Body of pancreas (tissue), 4 donors: ENCODE results near the gene CEMIP2. TPM values are rescaled to one million over a fixed set of nuclear protein-coding genes. Genes with fewer than 3 reads are reported as not detected.
"Not testable (repeated sequence)": the region's sequence is repeated elsewhere in the genome, so short reads cannot be mapped to it uniquely, and the experiment has no call there.

Experiments
- ATAC-seq: fragments of 150-250 bp; one replicate; pipeline ENCODE4 v1.9.1; 2016
- DNase-seq, 4 donors: peaks; one replicate each; pipeline ENCODE4 v3.0.0-alpha.2; 2019
- H3K27ac ChIP-seq, 4 donors: fragments of 200-600 bp; sonication (generic); 1 replicate in 3 of 4; 2 replicates in 1 of 4; pipeline versions ENCODE4 v1.5.1 to v1.6.1; 2016 to 2019; ENCODE audit warnings: mild to moderate bottlenecking in 1 of 4, mixed read lengths in 1 of 4, moderate library complexity in 1 of 4
- H3K27me3 ChIP-seq, 2 donors: fragments of 200-600 bp; sonication (generic); one replicate each; pipeline ENCODE4 v1.6.0; 2016; ENCODE audit warnings: mild to moderate bottlenecking in 1 of 2
- H3K36me3 ChIP-seq, 2 donors: fragments of 200-600 bp; sonication (generic); replicated peaks in 1 of 2; 2 replicates each; pipeline ENCODE4 v1.5.1; 2016; ENCODE audit warnings: low read depth in 2 of 2; ENCODE audit not compliant: insufficient read depth in 1 of 2
- H3K4me1 ChIP-seq: fragments of 200-600 bp; sonication (generic); one replicate; pipeline ENCODE4 v1.6.0; 2016
- H3K4me3 ChIP-seq, 2 donors: fragments of 200-600 bp; sonication (generic); 1 replicate in 1 of 2; 2 replicates in 1 of 2; pipeline ENCODE4 v1.5.1; 2016 to 2019
- H3K9me3 ChIP-seq, 3 donors: fragments of 200-600 bp; sonication (generic); 1 replicate in 2 of 3; 2 replicates in 1 of 3; pipeline ENCODE4 v1.5.1; 2016
- POLR2A ChIP-seq, 3 donors: fragments of 450-650 bp; IDR thresholded peaks; one replicate each; pipeline ENCODE4 v1.6.1; 2016; ENCODE audit warnings: antibody characterized with exemption in 3 of 3, mild to moderate bottlenecking in 2 of 3
- WGBS, 2 donors: methylation state at CpG; one replicate each; pipeline ENCODE4 v1.1.5; 2017; 5-methylcytosine and 5-hydroxymethylcytosine counted together
- intact Hi-C: fragments of 100-400 bp; cut with DNase I; formaldehyde crosslinking; loops from one replicate; pipeline ENCODE4 v1.15.1; 2023
- total RNA-seq, 2 donors: library from RNA; depleted of rRNA; stranded (reverse); fragments of >200 nt; gene quantifications; one replicate each; pipeline ENCODE4 v1.1.0, GENCODE V29; 2016
- TF ChIP-seq, protein P1 (sequence below), 7 experiments: fragments of 450-650 bp in 4 of 7; fragments of 200-600 bp in 3 of 7; sonication (generic) in 3 of 7; IDR thresholded peaks; one replicate each; pipeline ENCODE4 v1.5.1; 2016 to 2019; ENCODE audit warnings: antibody characterized with exemption in 7 of 7

Gene CEMIP2
- total RNA-seq, 2 donors from 2014 or later = 28.3 to 33.0 TPM

DNA sequence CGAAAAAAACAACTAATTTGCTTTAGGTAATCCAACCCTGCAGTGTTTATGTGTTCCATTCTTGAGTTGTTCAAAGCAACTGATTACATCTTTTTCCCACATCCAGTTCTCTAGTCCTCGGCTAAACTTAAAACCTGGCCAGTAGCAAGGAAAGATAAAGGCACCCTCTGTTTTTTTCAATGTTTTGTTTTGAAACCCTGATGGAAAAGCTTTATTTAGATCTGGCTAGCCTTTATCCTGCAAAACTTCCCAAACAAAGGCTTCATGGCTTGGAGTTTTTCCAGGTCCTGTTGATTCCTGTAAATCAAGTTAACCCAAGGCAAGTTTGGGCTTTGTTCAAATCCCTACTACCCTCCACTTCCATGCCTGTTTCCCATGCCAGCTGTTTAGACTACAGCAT, 105.1 kb downstream of the CEMIP2 start:
- intact Hi-C loops = no loop called here

DNA sequence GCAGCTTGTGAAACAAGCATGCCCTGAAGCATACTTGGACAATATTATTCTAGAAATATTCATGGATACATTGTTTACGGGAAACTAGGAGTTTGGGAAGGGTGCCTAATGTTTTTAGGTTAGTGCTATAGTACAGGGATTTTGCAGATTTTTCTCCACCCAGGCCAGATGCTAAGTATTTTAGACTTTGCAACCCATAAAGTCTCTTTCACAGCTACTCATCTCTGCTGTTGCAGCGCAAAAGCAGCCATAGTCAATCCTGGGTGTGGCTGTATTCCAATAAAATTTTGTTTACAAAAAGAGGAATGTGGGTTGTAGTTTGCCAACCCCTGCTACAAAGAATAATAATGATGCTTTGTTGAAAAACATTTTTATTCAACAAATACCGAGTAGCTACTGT, 106.2 kb downstream of the CEMIP2 start:
- 78 to 91% methylated on average over 3 of the region's 3 CpGs for WGBS, 2 donors
- Histone ChIP-seq H3K9me3 (no peaks in the 10 kb centered on the region), H3K4me3 (no peak overlapping the region), H3K36me3 (no peaks in the 10 kb centered on the region), H3K27me3 (no peaks in the 10 kb centered on the region), H3K4me1 (no peaks in the 10 kb centered on the region), H3K27ac (no peak overlapping the region)
- intact Hi-C loops = no loop called here
- no peak for ATAC-seq
- no peak for TF ChIP-seq POLR2A (IDR thresholded peaks at IDR 0.05)
- TF ChIP-seq, protein P1, sequence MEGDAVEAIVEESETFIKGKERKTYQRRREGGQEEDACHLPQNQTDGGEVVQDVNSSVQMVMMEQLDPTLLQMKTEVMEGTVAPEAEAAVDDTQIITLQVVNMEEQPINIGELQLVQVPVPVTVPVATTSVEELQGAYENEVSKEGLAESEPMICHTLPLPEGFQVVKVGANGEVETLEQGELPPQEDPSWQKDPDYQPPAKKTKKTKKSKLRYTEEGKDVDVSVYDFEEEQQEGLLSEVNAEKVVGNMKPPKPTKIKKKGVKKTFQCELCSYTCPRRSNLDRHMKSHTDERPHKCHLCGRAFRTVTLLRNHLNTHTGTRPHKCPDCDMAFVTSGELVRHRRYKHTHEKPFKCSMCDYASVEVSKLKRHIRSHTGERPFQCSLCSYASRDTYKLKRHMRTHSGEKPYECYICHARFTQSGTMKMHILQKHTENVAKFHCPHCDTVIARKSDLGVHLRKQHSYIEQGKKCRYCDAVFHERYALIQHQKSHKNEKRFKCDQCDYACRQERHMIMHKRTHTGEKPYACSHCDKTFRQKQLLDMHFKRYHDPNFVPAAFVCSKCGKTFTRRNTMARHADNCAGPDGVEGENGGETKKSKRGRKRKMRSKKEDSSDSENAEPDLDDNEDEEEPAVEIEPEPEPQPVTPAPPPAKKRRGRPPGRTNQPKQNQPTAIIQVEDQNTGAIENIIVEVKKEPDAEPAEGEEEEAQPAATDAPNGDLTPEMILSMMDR (IDR thresholded peaks at IDR 0.05) = no peak
- no peak for DNase-seq

More for the DNA sequence above, 105.1 kb downstream of the CEMIP2 start:
- no peak for TF ChIP-seq POLR2A (IDR thresholded peaks at IDR 0.05)
- TF ChIP-seq, protein P1 (IDR thresholded peaks at IDR 0.05) = no peak
- no peaks in the 10 kb centered on the region for H3K9me3 ChIP-seq
- H3K4me1 ChIP-seq = no peaks in the 10 kb centered on the region
- WGBS, 2 donors = 32 to 48% methylated on average over 2 of the region's 2 CpGs
- no peaks in the 10 kb centered on the region for H3K27me3 ChIP-seq
- DNase-seq (no peak), ATAC-seq (no peak)
- H3K27ac ChIP-seq = no peak overlapping the region
- H3K4me3 ChIP-seq = no peak overlapping the region
- no peaks in the 10 kb centered on the region for H3K36me3 ChIP-seq

DNA sequence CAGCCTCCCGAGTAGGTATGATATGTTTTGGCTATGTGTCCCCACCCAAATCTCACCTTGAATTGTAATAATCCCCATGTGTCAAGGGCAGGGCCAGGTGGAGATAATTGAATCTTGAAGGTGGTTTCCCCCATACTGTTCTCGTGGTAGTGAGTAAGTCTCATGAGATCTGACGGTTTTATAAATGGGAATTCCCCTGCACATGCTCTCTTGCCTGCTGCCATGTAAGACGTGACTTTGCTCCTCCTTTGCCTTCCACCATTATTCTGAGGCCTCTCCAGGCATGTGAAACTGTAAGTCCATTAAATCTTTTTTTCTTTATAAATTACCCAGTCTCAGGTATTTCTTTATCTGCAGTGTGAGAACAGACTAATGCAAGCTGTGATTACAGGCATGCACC, 111.0 kb downstream of the CEMIP2 start:
- intact Hi-C loops, H3K4me3 ChIP-seq, H3K9me3 ChIP-seq, DNase-seq, H3K4me1 ChIP-seq, H3K36me3 ChIP-seq, ATAC-seq, H3K27me3 ChIP-seq, H3K27ac ChIP-seq: not testable (repeated sequence)
- 73 to 79% methylated on average over 4 of the region's 4 CpGs for WGBS, 2 donors

DNA sequence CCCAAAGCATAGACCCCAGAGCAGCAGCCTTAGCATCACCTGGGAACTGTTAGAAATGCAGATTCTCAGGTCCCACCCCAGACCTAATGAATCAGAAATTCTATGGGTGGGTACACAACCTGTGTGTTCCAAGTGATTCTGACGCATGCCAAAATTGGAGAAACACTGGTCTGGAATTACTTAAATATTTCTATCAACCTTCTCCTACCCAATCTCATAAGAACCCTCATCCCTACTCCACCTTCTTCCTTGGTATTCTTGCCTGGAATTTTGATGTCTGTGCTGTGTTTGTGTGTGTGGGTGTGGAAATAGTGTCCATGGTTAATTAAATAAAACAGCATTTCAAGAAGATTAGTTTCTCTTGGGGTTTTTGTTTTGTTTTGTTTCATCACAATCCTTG, 111.8 kb downstream of the CEMIP2 start:
- no peaks in the 10 kb centered on the region for H3K9me3 ChIP-seq
- no peak for ATAC-seq
- TF ChIP-seq POLR2A (IDR thresholded peaks at IDR 0.05) = no peak
- TF ChIP-seq, protein P1 (IDR thresholded peaks at IDR 0.05) = no peak
- no peaks in the 10 kb centered on the region for H3K4me1 ChIP-seq
- H3K27ac ChIP-seq = no peak overlapping the region
- H3K4me3 ChIP-seq = no peak overlapping the region
- intact Hi-C loops = no loop called here
- 79 to 83% methylated on average over 1 of the region's 1 CpG for WGBS, 2 donors
- DNase-seq = no peak
- H3K36me3 ChIP-seq = no peaks in the 10 kb centered on the region
- no peaks in the 10 kb centered on the region for H3K27me3 ChIP-seq

DNA sequence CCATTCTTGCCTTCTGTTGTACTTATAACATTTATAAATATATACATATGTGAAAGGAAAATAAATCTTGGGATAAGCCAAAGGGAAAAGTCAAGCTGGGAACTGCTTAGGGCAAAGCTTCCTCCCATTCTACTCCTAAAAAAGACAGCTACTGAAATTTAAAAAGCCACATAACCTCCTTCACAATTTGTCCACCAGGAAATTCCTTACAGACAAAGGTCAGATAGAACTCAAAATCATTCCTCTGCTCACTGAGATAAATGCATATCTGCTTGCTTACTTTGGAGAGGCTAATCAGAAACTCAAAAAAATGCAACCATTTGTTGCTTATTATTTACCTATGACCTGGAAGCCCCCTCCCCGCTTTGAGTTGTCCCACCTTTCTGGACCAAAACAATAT, 112.5 kb downstream of the CEMIP2 start:
- no peak for ATAC-seq
- no peak for DNase-seq
- 22 to 32% methylated on average over 1 of the region's 1 CpG for WGBS, 2 donors
- Histone ChIP-seq H3K36me3 (no peaks in the 10 kb centered on the region), H3K4me1 (no peaks in the 10 kb centered on the region), H3K9me3 (no peaks in the 10 kb centered on the region), H3K27me3 (no peaks in the 10 kb centered on the region), H3K27ac (no peak overlapping the region), H3K4me3 (no peak overlapping the region)
- TF ChIP-seq, protein P1 (IDR thresholded peaks at IDR 0.05) = no peak
- TF ChIP-seq POLR2A (IDR thresholded peaks at IDR 0.05) = no peak
- intact Hi-C loops = no loop called here
